H1 (cell line): ENCODE data around the gene RND2. TPM values are rescaled to one million over a fixed set of nuclear protein-coding genes. Genes with fewer than 3 reads are reported as not detected.

Experiments
- CTCF ChIA-PET: fragments of 300-600 bp; sonication (Branson Sonifier 250); formaldehyde crosslinking; loops from one replicate; lab custom pipeline; 2021; ENCODE audit not compliant: partially characterized antibody; lab: Charles Lee
- POLR2A ChIA-PET: fragments of 300-600 bp; sonication (Branson Sonifier 250); formaldehyde crosslinking; loops from one replicate; lab custom pipeline; 2021; ENCODE audit warnings: inconsistent platforms; ENCODE audit not compliant: partially characterized antibody; lab: Charles Lee
- DNase-seq, 2 experiments: peaks; one replicate each; pipeline versions ENCODE4 v3.0.0 to v3.0.0-alpha.2; 2010 to 2022; ENCODE audit warnings: low spot score in 2 of 2, low read depth in 1 of 2, mixed read lengths in 1 of 2
- FAIRE-seq: peaks from 2 replicates; lab custom pipeline; 2011; peaks lifted over from hg19 to GRCh38; lab: Jason Lieb, UNC
- H2AFZ ChIP-seq: 2 replicates; pipeline ENCODE4 v1.8.1; 2012; ENCODE audit warnings: low read length, inconsistent platforms
- H2AK5ac ChIP-seq: 2 replicates; pipeline ENCODE4 v1.6.1; 2013; ENCODE audit warnings: low read depth, low read length
- H2BK120ac ChIP-seq: replicated peaks from 2 replicates; pipeline ENCODE3; 2013; ENCODE audit warnings: low read depth, low read length, inconsistent platforms
- H2BK12ac ChIP-seq: 2 replicates; pipeline ENCODE4 v1.6.1; 2013; ENCODE audit warnings: low read depth, low read length
- H2BK15ac ChIP-seq: 2 replicates; pipeline ENCODE4 v1.6.1; 2013; ENCODE audit warnings: low read length
- H2BK20ac ChIP-seq: 2 replicates; pipeline ENCODE4 v1.6.1; 2013; ENCODE audit warnings: low read length
- H2BK5ac ChIP-seq: 2 replicates; pipeline ENCODE4 v1.6.1; 2013; ENCODE audit warnings: low read depth, low read length
- H3K14ac ChIP-seq: 2 replicates; pipeline ENCODE4 v1.6.1; 2013; ENCODE audit warnings: inconsistent platforms; ENCODE audit not compliant: insufficient read length
- H3K18ac ChIP-seq: 2 replicates; pipeline ENCODE4 v1.6.1; 2013; ENCODE audit warnings: low read length; ENCODE audit errors: extremely low read depth
- H3K23ac ChIP-seq: 2 replicates; pipeline ENCODE4 v1.6.1; 2013; ENCODE audit warnings: inconsistent platforms; ENCODE audit not compliant: insufficient read length
- H3K23me2 ChIP-seq: 2 replicates; pipeline ENCODE4 v1.6.1; 2013; ENCODE audit warnings: low read depth, low read length
- H3K27ac ChIP-seq: 2 replicates; pipeline ENCODE4 v1.6.1; 2011; ENCODE audit warnings: low read depth, low read length, inconsistent platforms
- H3K27me3 ChIP-seq, 4 experiments: replicated peaks in 1 of 4; 1 replicate in 1 of 4; 2 replicates in 3 of 4; pipeline versions ENCODE4 v1.6.1 to v1.8.1; 2011 to 2013; ENCODE audit warnings: low read length in 3 of 4, mild to moderate bottlenecking in 3 of 4, inconsistent platforms in 2 of 4, mixed read lengths in 2 of 4, moderate library complexity in 1 of 4; ENCODE audit not compliant: control insufficient read depth in 3 of 4, insufficient read depth in 3 of 4; ENCODE audit errors: extremely low read depth in 1 of 4
- H3K36me3 ChIP-seq, 4 experiments: 2 replicates each; pipeline versions ENCODE4 v1.6.1 to v1.8.1; 2011 to 2013; ENCODE audit warnings: mild to moderate bottlenecking in 4 of 4, low read length in 3 of 4, moderate library complexity in 2 of 4, control low read depth in 1 of 4, inconsistent platforms in 1 of 4; ENCODE audit not compliant: insufficient read depth in 4 of 4, control insufficient read depth in 2 of 4
- H3K4ac ChIP-seq: replicated peaks from 2 replicates; pipeline ENCODE3; 2013; ENCODE audit warnings: low read length, low read depth, mixed read lengths, inconsistent platforms; ENCODE audit not compliant: insufficient read length
- H3K4me1 ChIP-seq, 4 experiments: replicated peaks in 1 of 4; 1 replicate in 1 of 4; 2 replicates in 3 of 4; pipeline versions ENCODE4 v1.6.1 to v1.8.1; 2011 to 2013; ENCODE audit warnings: low read length in 3 of 4, inconsistent platforms in 2 of 4, mixed read lengths in 1 of 4; ENCODE audit not compliant: insufficient read depth in 4 of 4, control insufficient read depth in 3 of 4
- H3K4me2 ChIP-seq, 2 experiments: 2 replicates each; pipeline versions ENCODE4 v1.6.1 to v1.8.1; 2011 to 2013; ENCODE audit warnings: low read depth in 2 of 2, low read length in 2 of 2, control low read depth in 1 of 2, inconsistent platforms in 1 of 2, mild to moderate bottlenecking in 1 of 2; ENCODE audit not compliant: insufficient read depth in 1 of 2
- H3K4me3 ChIP-seq, 4 experiments: fragments of 200-600, 300-600 bp in 1 of 4; sonication (generic), shearing (Covaris generic), sonication (Bioruptor Twin) in 1 of 4; 2 replicates each; pipeline versions ENCODE4 v1.5.1 to v1.8.1; 2011 to 2016; ENCODE audit warnings: low read length in 4 of 4, low read depth in 3 of 4, control low read depth in 2 of 4, inconsistent platforms in 2 of 4, mild to moderate bottlenecking in 2 of 4, mixed read lengths in 1 of 4, moderate library complexity in 1 of 4; ENCODE audit not compliant: insufficient read depth in 2 of 4; ENCODE audit errors: extremely low read depth in 1 of 4
- H3K56ac ChIP-seq: replicated peaks from 2 replicates; pipeline ENCODE3; 2013; ENCODE audit warnings: low read depth, mild to moderate bottlenecking, mixed read lengths, low read length, inconsistent platforms; ENCODE audit not compliant: insufficient read length
- H3K79me1 ChIP-seq: 2 replicates; pipeline ENCODE4 v1.6.1; 2013; ENCODE audit warnings: low read depth, low read length, control low read depth
- H3K79me2 ChIP-seq, 2 experiments: 2 replicates each; pipeline versions ENCODE4 v1.6.1 to v1.8.1; 2012 to 2013; ENCODE audit warnings: low read length in 2 of 2, mild to moderate bottlenecking in 2 of 2, inconsistent platforms in 1 of 2; ENCODE audit not compliant: insufficient read depth in 2 of 2, control insufficient read depth in 1 of 2
- H3K9ac ChIP-seq, 4 experiments: replicated peaks in 1 of 4; 1 replicate in 1 of 4; 2 replicates in 3 of 4; pipeline versions ENCODE4 v1.6.1 to v1.8.1; 2011 to 2013; ENCODE audit warnings: low read depth in 3 of 4, low read length in 3 of 4, control low read depth in 2 of 4, mild to moderate bottlenecking in 2 of 4, moderate library complexity in 2 of 4, inconsistent platforms in 1 of 4; ENCODE audit errors: extremely low read depth in 1 of 4
- H3K9me3 ChIP-seq, 2 experiments: 2 replicates each; pipeline versions ENCODE4 v1.6.1 to v1.8.1; 2012 to 2013; ENCODE audit warnings: mild to moderate bottlenecking in 2 of 2, moderate library complexity in 2 of 2, control low read depth in 1 of 2, inconsistent platforms in 1 of 2, low read depth in 1 of 2, low read length in 1 of 2, mixed read lengths in 1 of 2; ENCODE audit not compliant: insufficient read depth in 2 of 2
- H4K20me1 ChIP-seq, 2 experiments: replicated peaks in 1 of 2; 2 replicates each; pipeline versions ENCODE3 to v1.8.1; 2011 to 2013; ENCODE audit warnings: inconsistent platforms in 2 of 2, low read length in 2 of 2, mild to moderate bottlenecking in 1 of 2; ENCODE audit not compliant: insufficient read depth in 2 of 2, control insufficient read depth in 1 of 2
- H4K5ac ChIP-seq: 2 replicates; pipeline ENCODE4 v1.6.1; 2013; ENCODE audit warnings: low read length, low read depth, mixed read lengths, inconsistent platforms; ENCODE audit not compliant: insufficient read length
- H4K8ac ChIP-seq: 2 replicates; pipeline ENCODE4 v1.8.0; 2013; ENCODE audit warnings: mild to moderate bottlenecking, moderate library complexity, low read length, inconsistent platforms; ENCODE audit not compliant: insufficient read depth; ENCODE audit errors: extremely low read depth
- H4K91ac ChIP-seq: replicated peaks from 2 replicates; pipeline ENCODE3; 2013; ENCODE audit warnings: low read length, mixed read lengths, inconsistent platforms; ENCODE audit not compliant: insufficient read length
- CBX8 ChIP-seq: fragments of 300-800, 300-1000 bp; sonication (generic); IDR thresholded peaks from 2 replicates; pipeline ENCODE4 v1.7.1; 2016; ENCODE audit warnings: low read depth, low read length, borderline replicate concordance
- FOSL1 ChIP-seq: IDR thresholded peaks from 2 replicates; pipeline ENCODE4 v1.6.1; 2011; ENCODE audit warnings: mild to moderate bottlenecking, low read depth, low read length, moderate library complexity; ENCODE audit not compliant: insufficient read depth
- JUND ChIP-seq: IDR thresholded peaks from 2 replicates; pipeline ENCODE4 v1.6.1; 2011; ENCODE audit warnings: mild to moderate bottlenecking, improper control_type of control experiment, low read length
- KDM5A ChIP-seq: fragments of 200-600 bp; IDR thresholded peaks from 2 replicates; pipeline ENCODE4 v1.7.1; 2012; ENCODE audit warnings: mild to moderate bottlenecking, low read length, inconsistent platforms, mixed read lengths
- RNF2 ChIP-seq: fragments of 200-900, 300-1000 bp; sonication (generic); IDR thresholded peaks from 2 replicates; pipeline ENCODE4 v1.7.1; 2016; ENCODE audit warnings: borderline replicate concordance, low read depth, mild to moderate bottlenecking, antibody characterized with exemption, low read length; ENCODE audit not compliant: poor library complexity, severe bottlenecking; ENCODE audit errors: missing control alignments
- SAP30 ChIP-seq: fragments of 300-600 bp; sonication (generic); IDR thresholded peaks from 2 replicates; pipeline ENCODE4 v1.7.1; 2012; ENCODE audit warnings: low read length, moderate library complexity, mild to moderate bottlenecking, inconsistent platforms; ENCODE audit not compliant: insufficient read depth, insufficient replicate concordance
- TAF7 ChIP-seq: optimal IDR thresholded peaks from 2 replicates; pipeline ENCODE3; 2011; ENCODE audit warnings: low read depth, mild to moderate bottlenecking, inconsistent platforms, low read length, moderate library complexity, borderline replicate concordance
- YY1 ChIP-seq: IDR thresholded peaks from 2 replicates; pipeline ENCODE4 v1.6.1; 2011; ENCODE audit warnings: low read depth, mild to moderate bottlenecking, low read length
- WGBS, 2 experiments: shearing (Covaris generic) in 1 of 2; methylation state at CpG; one replicate each; pipeline versions ENCODE4 v1.1.6 to v1.1.7; 2013 to 2015; ENCODE audit warnings: low lambda C conversion rate in 2 of 2, mixed read lengths in 2 of 2, inconsistent platforms in 1 of 2, low coverage in 1 of 2, missing lambda C conversion rate in 1 of 2; ENCODE audit not compliant: insufficient replicate concordance in 2 of 2, insufficient coverage in 1 of 2, insufficient read length in 1 of 2; ENCODE audit errors: extremely low coverage in 1 of 2, missing lambda C conversion rate in 1 of 2; 5-methylcytosine and 5-hydroxymethylcytosine counted together
- polyA plus RNA-seq, 7 experiments: library from polyadenylated mRNA; depleted of rRNA in 3 of 7; stranded (reverse) in 5 of 7; unstranded in 2 of 7; fragments of >200 nt in 5 of 7; fragments of 200-250 nt in 2 of 7; gene quantifications; 1 replicate in 5 of 7; 2 replicates in 1 of 7; 4 replicates in 1 of 7; pipeline versions ENCODE4 v1.2.1 to v1.2.3, GENCODE V29; 2011 to 2013; ENCODE audit warnings: missing spikeins in 2 of 7, mixed read lengths in 2 of 7
- total RNA-seq: library from RNA; stranded (reverse); fragmentation: NEBNext Ultra II Directional; extraction: Animal tissue kit (Norgen Biotek cat#: 25700); gene quantifications from 2 replicates; pipeline ENCODE4 v1.2.1, GENCODE V29; 2021
- TF ChIP-seq, protein P1 (sequence below), 3 experiments: IDR thresholded peaks; 1 replicate in 2 of 3; 2 replicates in 1 of 3; pipeline versions ENCODE4 v1.5.1 to v1.6.1; 2011; ENCODE audit warnings: low read length in 3 of 3, mild to moderate bottlenecking in 3 of 3, inconsistent platforms in 2 of 3, low read depth in 1 of 3, moderate library complexity in 1 of 3; ENCODE audit not compliant: insufficient read depth in 1 of 3; ENCODE audit errors: control extremely low read depth in 1 of 3

RND2 gene
- total and polyA plus RNA-seq, 2 of the 8 experiments (the other 6 are each of a cell fraction or from before 2014, with no cell fraction given): 51.3 to 61.4 TPM

GRCh38 chr17:43074869-43075268 is 49.8 kb downstream of the RND2 start:
- Histone ChIP-seq H3K23ac (no peak overlapping the region), H3K23me2 (no peaks in the 10 kb centered on the region), H3K4me1 (peaks cover 0 to 6% (median 2%) of the 10 kb centered on the region in 4 experiments; a peak in 2 of 7 replicates), H3K9ac (no peak overlapping the region), H3K27me3 (no peaks in the 10 kb centered on the region), H3K18ac (no peak overlapping the region), H4K8ac (no peak overlapping the region), H2BK5ac (no peak overlapping the region), H3K4ac (no peak overlapping the region), H4K91ac (no peak overlapping the region), H2BK120ac (no peak overlapping the region), H3K56ac (no peak overlapping the region), H2BK15ac (no peak overlapping the region), H2BK20ac (no peak overlapping the region), H3K27ac (no peak overlapping the region), H4K20me1 (no peaks in the 10 kb centered on the region), H2BK12ac (no peak overlapping the region), H3K9me3 (no peaks in the 10 kb centered on the region), H4K5ac (no peak overlapping the region), H2AFZ (no peak overlapping the region), H3K4me2 (no peak overlapping the region), H3K79me1 (no peaks in the 10 kb centered on the region), H3K36me3 (peaks cover 4 to 24% (median 9%) of the 10 kb centered on the region in 4 experiments; a peak in 6 of 8 replicates), H3K79me2 (no peaks in the 10 kb centered on the region), H2AK5ac (no peak overlapping the region), H3K4me3 (no peak overlapping the region), H3K14ac (no peak overlapping the region)
- ChIA-PET CTCF (interaction anchor here (1.0 kb wide), 1 partner anchor 29 kb away, joined by 4 read pairs; no protein-coding TSS in a partner anchor), POLR2A (interaction anchor here (0.6 to 1.3 kb wide), 4 partner anchors 15 to 76 kb away, joined by 3 read pairs; partner anchors contain the start of gene RPL27)
- no peak for TF ChIP-seq FOSL1
- TF ChIP-seq JUND: no peak
- TF ChIP-seq, protein P1, sequence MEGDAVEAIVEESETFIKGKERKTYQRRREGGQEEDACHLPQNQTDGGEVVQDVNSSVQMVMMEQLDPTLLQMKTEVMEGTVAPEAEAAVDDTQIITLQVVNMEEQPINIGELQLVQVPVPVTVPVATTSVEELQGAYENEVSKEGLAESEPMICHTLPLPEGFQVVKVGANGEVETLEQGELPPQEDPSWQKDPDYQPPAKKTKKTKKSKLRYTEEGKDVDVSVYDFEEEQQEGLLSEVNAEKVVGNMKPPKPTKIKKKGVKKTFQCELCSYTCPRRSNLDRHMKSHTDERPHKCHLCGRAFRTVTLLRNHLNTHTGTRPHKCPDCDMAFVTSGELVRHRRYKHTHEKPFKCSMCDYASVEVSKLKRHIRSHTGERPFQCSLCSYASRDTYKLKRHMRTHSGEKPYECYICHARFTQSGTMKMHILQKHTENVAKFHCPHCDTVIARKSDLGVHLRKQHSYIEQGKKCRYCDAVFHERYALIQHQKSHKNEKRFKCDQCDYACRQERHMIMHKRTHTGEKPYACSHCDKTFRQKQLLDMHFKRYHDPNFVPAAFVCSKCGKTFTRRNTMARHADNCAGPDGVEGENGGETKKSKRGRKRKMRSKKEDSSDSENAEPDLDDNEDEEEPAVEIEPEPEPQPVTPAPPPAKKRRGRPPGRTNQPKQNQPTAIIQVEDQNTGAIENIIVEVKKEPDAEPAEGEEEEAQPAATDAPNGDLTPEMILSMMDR (IDR thresholded peaks at IDR 0.05; ENCODE audit: control extremely low read depth in 1 of 3, insufficient read depth in 1 of 3, low read depth in 1 of 3, low read length in 3 of 3): no peak
- TF ChIP-seq RNF2: no peak
- TF ChIP-seq SAP30: no peak
- TF ChIP-seq TAF7: no peak
- TF ChIP-seq YY1: no peak
- TF ChIP-seq KDM5A: no peak
- TF ChIP-seq CBX8: no peak
- no peak for DNase-seq
- FAIRE-seq: no peak
- 91% methylated on average over 4 of the region's 4 CpGs; no CpG with 5 or more reads in 1 of the 2 experiments for WGBS, 2 experiments
